Heart right ventricle (tissue), 16 donors: Measurements from ENCODE around the gene KCNH4. TPM values are rescaled to one million over a fixed set of nuclear protein-coding genes. Genes with fewer than 3 reads are reported as not detected.
A peak's percentile ranks its signal among the peaks of the same experiment; 100 is the strongest.

Experiments used
- ATAC-seq, 8 donors: fragments of 200-7000 bp; cut with Tn5 transposase; one replicate each; pipeline ENCODE4 v1.9.1; 2020; ENCODE audit warnings: mild to moderate bottlenecking in 8 of 8, moderate library complexity in 8 of 8, moderate number of reproducible peaks in 1 of 8
- DNase-seq, 2 donors: peaks; one replicate each; pipeline ENCODE4 v3.0.0-alpha.2; 2020
- H3K27ac ChIP-seq, 10 donors: fragments of 200-600 bp; sonication (generic) in 2 of 10; one replicate each; pipeline versions ENCODE4 v1.5.0 to v1.8.0; 2020 to 2022; ENCODE audit warnings: mild to moderate bottlenecking in 3 of 10
- H3K27me3 ChIP-seq, 7 donors: fragments of 200-600 bp; one replicate each; pipeline ENCODE4 v1.8.0; 2021 to 2022; ENCODE audit warnings: mild to moderate bottlenecking in 2 of 7
- H3K36me3 ChIP-seq, 9 donors: fragments of 200-600 bp; sonication (generic) in 1 of 9; one replicate each; pipeline versions ENCODE4 v1.5.0 to v1.8.0; 2020 to 2022; ENCODE audit warnings: mild to moderate bottlenecking in 2 of 9
- H3K4me1 ChIP-seq, 9 donors: fragments of 200-600 bp; sonication (generic) in 1 of 9; one replicate each; pipeline versions ENCODE4 v1.5.0 to v1.8.0; 2020 to 2022; ENCODE audit warnings: mild to moderate bottlenecking in 4 of 9
- H3K4me3 ChIP-seq, 10 donors: fragments of 200-600 bp; sonication (generic) in 2 of 10; one replicate each; pipeline versions ENCODE4 v1.5.0 to v1.8.0; 2020 to 2022; ENCODE audit warnings: mild to moderate bottlenecking in 7 of 10, moderate library complexity in 2 of 10
- H3K9me3 ChIP-seq, 11 donors: fragments of 200-600 bp in 10 of 11; sonication (generic) in 2 of 11; one replicate each; pipeline versions ENCODE4 v1.5.0 to v1.8.0; 2013 to 2022; ENCODE audit warnings: mild to moderate bottlenecking in 2 of 11, control low read depth in 1 of 11, moderate library complexity in 1 of 11
- WGBS, 2 donors: extraction: QIAGEN DNeasy Blood & Tissue Kit; methylation state at CpG; one replicate each; pipeline ENCODE4 v1.1.7; 2013; ENCODE audit warnings: inconsistent platforms in 1 of 2; 5-methylcytosine and 5-hydroxymethylcytosine counted together
- intact Hi-C, 10 donors: fragments of 100-400 bp; cut with DNase I; formaldehyde crosslinking; loops; one replicate each; pipeline versions ENCODE4 v1.11.1 to v1.14.2; 2022
- polyA plus RNA-seq, 2 donors: library from polyadenylated mRNA; stranded (reverse); fragments of 200-250 nt; gene quantifications; one replicate each; pipeline ENCODE4 v1.2.3, GENCODE V29; 2013
- total RNA-seq, 10 donors: library from RNA; stranded (reverse); fragmentation: NEBNext Ultra II Directional in 3 of 10; extraction: Animal tissue kit (Norgen Biotek cat#: 25700) in 3 of 10; gene quantifications; one replicate each; pipeline versions ENCODE4 v1.2.1 to v1.2.4, GENCODE V29; 2021 to 2023
- TF ChIP-seq, protein P1 (sequence below), 9 donors: fragments of 200-600 bp; sonication (generic) in 2 of 9; IDR thresholded peaks; one replicate each; pipeline versions ENCODE4 v1.5.0 to v1.8.0; 2021 to 2022; ENCODE audit warnings: antibody characterized with exemption in 9 of 9, mild to moderate bottlenecking in 5 of 9, moderate library complexity in 1 of 9
- donor health status: Arrhythmogenic right ventricular cardiomyopathy.
- donor health status: ischemic (EF 13 %, LVEDD 7.1; RV severe dilation, severe dysfunction).
- donor health status: healthy with polysubstance abuse.
- donor health status: DM: no; HTN: yes; CAD: no.
- donor health status: DM: no; HTN: no; CAD: no.
- donor health status: ischemic (EF 25% LVEDD 6.9; RV normal size, moderate dysfunction).
- donor health status: ischemic (EF 25% LVEDD 5.7; RV mildly dilated, moderate dysfunction).
- donor health status: healthy.
- donor health status: DM: yes; HTN: yes; CAD: no.
- donor health status: Ischemic cardiomyopathy.
- donor health status: ischemic (EF 35%, LVEDD 5.7; RV mildly dilated, moderate dysfunction).
- donor health status: nonischemic (EF 11% LVEDD 7.7; RV severe dilation, severe dysfunction).
- donor health status: DM: yes; HTN: yes; CAD: no.
- donor health status: PGD.
- donor health status: ischemic (EF 29% LVEDD 5.4; RV normal size, mild dysfunction).
- donor health status: nonischemic (EF 23%, LVEDD 6.1; RV moderate dilation, normal function).

KCNH4 gene
- total and polyA plus RNA-seq, 12 donors, result 0.06 to 0.29 (median 0.13) TPM; not detected in 4

DNA sequence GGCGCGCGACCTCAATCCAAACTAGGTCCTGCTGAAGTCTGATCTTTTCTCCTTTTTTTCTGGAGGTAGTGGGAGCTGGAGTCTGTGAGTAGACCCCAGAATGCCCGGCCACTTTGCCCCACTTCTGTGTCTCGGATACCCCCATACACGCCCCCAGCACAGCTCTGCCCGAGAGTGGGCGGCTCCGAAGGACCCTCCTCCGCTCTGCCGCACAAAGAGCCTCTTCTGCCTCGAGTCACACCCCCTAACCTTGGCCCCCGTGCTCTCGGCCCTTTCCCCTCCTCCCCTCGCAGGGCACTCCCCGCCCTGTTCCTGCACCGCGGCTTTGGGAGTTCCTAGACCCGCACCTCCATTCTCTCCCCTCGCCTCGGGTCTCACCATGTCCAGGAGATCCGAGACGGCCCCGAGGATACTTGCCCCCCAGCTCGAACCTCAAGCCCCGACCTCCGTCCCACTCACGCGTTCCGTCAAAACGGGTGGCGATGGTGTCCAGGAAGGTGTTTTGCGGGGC is 476 bp downstream of the KCNH4 start:
- no peaks in the 10 kb centered on the region for H3K9me3 ChIP-seq
- ATAC-seq (no peak), DNase-seq (no peak)
- peaks cover 0 to 55% (median 35%) of the 10 kb centered on the region in 9 donors for H3K4me1 ChIP-seq
- H3K36me3 ChIP-seq, result no peaks in the 10 kb centered on the region
- TF ChIP-seq, protein P1, sequence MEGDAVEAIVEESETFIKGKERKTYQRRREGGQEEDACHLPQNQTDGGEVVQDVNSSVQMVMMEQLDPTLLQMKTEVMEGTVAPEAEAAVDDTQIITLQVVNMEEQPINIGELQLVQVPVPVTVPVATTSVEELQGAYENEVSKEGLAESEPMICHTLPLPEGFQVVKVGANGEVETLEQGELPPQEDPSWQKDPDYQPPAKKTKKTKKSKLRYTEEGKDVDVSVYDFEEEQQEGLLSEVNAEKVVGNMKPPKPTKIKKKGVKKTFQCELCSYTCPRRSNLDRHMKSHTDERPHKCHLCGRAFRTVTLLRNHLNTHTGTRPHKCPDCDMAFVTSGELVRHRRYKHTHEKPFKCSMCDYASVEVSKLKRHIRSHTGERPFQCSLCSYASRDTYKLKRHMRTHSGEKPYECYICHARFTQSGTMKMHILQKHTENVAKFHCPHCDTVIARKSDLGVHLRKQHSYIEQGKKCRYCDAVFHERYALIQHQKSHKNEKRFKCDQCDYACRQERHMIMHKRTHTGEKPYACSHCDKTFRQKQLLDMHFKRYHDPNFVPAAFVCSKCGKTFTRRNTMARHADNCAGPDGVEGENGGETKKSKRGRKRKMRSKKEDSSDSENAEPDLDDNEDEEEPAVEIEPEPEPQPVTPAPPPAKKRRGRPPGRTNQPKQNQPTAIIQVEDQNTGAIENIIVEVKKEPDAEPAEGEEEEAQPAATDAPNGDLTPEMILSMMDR (IDR thresholded peaks at IDR 0.05), result no peak
- H3K27me3 ChIP-seq, result peaks cover 0 to 28% (median 17%) of the 10 kb centered on the region in 7 donors
- intact Hi-C loops, result loop anchor here in 7 of 10 donors (2.0 to 10.0 kb wide), 8 partner anchors 48 to 344 kb away; partner anchors contain the start of genes HSPB9 (in 2 of the 7), KAT2A (in 2 of the 7) and NKIRAS2 (in 1 of the 7)
- H3K4me3 ChIP-seq, result peak overlapping the region; percentile 14 to 54 (median 37)
- no peak overlapping the region for H3K27ac ChIP-seq
- WGBS, 2 donors, result 1 to 3% methylated on average over 33 of the region's 33 CpGs

DNA sequence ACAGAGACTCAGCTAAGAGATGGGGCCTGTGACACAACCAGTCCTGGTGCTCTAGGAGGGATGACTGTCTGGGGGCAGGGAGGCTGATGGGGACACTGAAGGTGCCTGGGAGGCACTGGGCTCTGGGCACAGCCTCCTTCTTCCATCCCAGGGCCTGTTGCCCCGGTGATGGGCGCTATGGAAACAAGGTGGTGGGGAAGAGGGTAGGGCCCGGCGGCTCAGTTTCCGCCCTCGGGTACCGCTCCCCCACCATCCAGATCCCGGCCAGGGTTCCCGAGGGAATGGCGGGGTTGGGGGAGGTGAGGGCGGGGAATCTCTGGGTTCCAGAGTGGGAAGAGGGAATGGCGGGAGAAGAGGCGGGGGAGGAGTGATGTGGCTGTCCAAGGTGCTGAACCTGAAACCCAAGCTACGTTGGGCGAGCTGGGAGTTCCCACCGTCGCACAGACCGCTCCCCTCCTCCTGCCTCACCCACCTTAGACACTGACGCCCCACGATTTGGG is 981 bp downstream of the KCNH4 start:
- DNase-seq, result peak; percentile 31 to 60
- TF ChIP-seq, protein P1 (IDR thresholded peaks at IDR 0.05), result no peak
- peaks cover 0 to 50% (median 35%) of the 10 kb centered on the region in 9 donors for H3K4me1 ChIP-seq
- peaks cover 0 to 28% (median 17%) of the 10 kb centered on the region in 7 donors for H3K27me3 ChIP-seq
- H3K4me3 ChIP-seq, result no peak overlapping the region
- H3K27ac ChIP-seq, result no peak overlapping the region
- intact Hi-C loops, result loop anchor here in 7 of 10 donors (2.0 to 10.0 kb wide), 9 partner anchors 48 to 345 kb away; partner anchors contain the start of genes HSPB9 (in 2 of the 7), KAT2A (in 2 of the 7), CNP (in 1 of the 7) and NKIRAS2 (in 1 of the 7)
- 8 to 16% methylated on average over 19 to 20 of the region's 20 CpGs for WGBS, 2 donors
- H3K9me3 ChIP-seq, result no peaks in the 10 kb centered on the region
- H3K36me3 ChIP-seq, result no peaks in the 10 kb centered on the region
- ATAC-seq, result peak in 4 of 8 donors; percentile 17 to 41 (median 27)

DNA sequence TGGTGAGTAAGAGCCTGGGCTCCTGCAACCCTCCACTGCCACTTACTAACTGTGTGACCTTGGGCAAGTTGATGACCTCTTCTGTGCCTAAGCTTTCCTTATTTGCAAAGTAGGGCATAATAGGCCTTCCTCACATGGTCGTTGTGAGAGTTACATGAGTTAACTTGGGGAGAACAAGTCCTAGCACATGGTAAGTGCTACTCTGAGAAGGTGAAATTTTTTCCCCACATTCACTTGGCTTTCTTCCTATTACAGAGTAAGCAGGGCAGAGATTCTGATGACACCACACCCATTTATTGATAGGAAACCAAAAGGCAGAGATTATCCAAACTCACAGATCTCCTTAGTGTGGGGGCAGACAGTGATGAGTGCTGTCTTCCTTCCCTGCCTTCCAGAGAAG is 1.6 kb downstream of the KCNH4 start:
- intact Hi-C loops, result loop anchor here in 1 of 10 donors (10.0 kb wide), 1 partner anchor 215 kb away; the partner anchor contains the start of gene CNP
- Histone ChIP-seq H3K27ac (no peak overlapping the region), H3K4me3 (no peak overlapping the region), H3K36me3 (no peaks in the 10 kb centered on the region), H3K27me3 (peaks cover 0 to 28% (median 17%) of the 10 kb centered on the region in 7 donors), H3K9me3 (no peaks in the 10 kb centered on the region), H3K4me1 (peaks cover 0 to 44% (median 31%) of the 10 kb centered on the region in 9 donors)
- no peak for ATAC-seq
- TF ChIP-seq, protein P1 (IDR thresholded peaks at IDR 0.05), result no peak
- 30 to 38% methylated on average over 1 of the region's 1 CpG for WGBS, 2 donors
- DNase-seq, result no peak

DNA sequence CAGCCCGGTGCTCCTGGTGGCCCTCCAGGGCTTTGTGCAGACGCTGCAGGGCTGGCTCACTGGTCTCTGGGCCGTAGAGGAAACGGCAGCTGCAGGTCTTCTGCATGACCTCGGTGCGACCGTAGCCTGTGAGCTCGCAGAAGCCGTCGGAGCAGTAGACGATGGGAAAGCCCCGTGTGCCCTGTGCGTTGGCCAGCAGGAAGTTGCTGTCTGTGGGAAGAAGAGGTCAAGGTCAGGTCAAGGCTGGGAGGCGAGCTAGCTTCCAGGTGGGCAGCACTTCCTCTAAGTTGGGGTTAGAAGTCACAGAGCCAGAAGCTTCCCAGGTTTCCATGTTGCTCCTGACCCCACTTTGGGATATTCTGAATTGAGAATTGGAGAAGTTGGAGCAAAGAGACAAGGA is 2.1 kb downstream of the KCNH4 start:
- DNase-seq (no peak), ATAC-seq (no peak)
- Histone ChIP-seq H3K27ac (no peak overlapping the region), H3K27me3 (peaks cover 0 to 28% (median 17%) of the 10 kb centered on the region in 7 donors), H3K4me1 (peaks cover 0 to 40% (median 28%) of the 10 kb centered on the region in 9 donors), H3K4me3 (no peak overlapping the region), H3K9me3 (no peaks in the 10 kb centered on the region), H3K36me3 (no peaks in the 10 kb centered on the region)
- 35 to 38% methylated on average over 14 of the region's 14 CpGs for WGBS, 2 donors
- intact Hi-C loops, result loop anchor here in 1 of 10 donors (10.0 kb wide), 1 partner anchor 214 kb away; the partner anchor contains the start of gene CNP
- TF ChIP-seq, protein P1 (IDR thresholded peaks at IDR 0.05), result no peak
